Upper lobe of right lung (tissue), 1 donor: ENCODE results near the gene ZNF599. TPM values are rescaled to one million over a fixed set of nuclear protein-coding genes. Genes with fewer than 3 reads are reported as not detected.

Experiments
- ATAC-seq: fragments of 200-7000 bp; cut with Tn5 transposase; one replicate; pipeline ENCODE4 v1.9.1; 2020; ENCODE audit warnings: mild to moderate bottlenecking, moderate library complexity
- DNase-seq: peaks from one replicate; pipeline ENCODE4 v3.0.0-alpha.2; 2020
- H3K27ac ChIP-seq: fragments of 200-600 bp; one replicate; pipeline ENCODE4 v1.8.0; 2022
- H3K27me3 ChIP-seq: fragments of 200-600 bp; one replicate; pipeline ENCODE4 v1.8.0; 2022; ENCODE audit warnings: mild to moderate bottlenecking
- H3K36me3 ChIP-seq: fragments of 200-600 bp; one replicate; pipeline ENCODE4 v1.8.0; 2022
- H3K4me1 ChIP-seq: fragments of 200-600 bp; one replicate; pipeline ENCODE4 v1.8.0; 2022
- H3K4me3 ChIP-seq: fragments of 200-600 bp; one replicate; pipeline ENCODE4 v1.8.0; 2022; ENCODE audit warnings: mild to moderate bottlenecking
- H3K9me3 ChIP-seq: fragments of 200-600 bp; one replicate; pipeline ENCODE4 v1.8.0; 2022
- intact Hi-C: fragments of 100-400 bp; cut with DNase I; formaldehyde crosslinking; loops from one replicate; pipeline ENCODE4 v1.11.0; 2022
- long read RNA-seq: library from polyadenylated mRNA; unstranded; transcript quantifications from one replicate; pipeline ENCODE4 v2.0.0, GENCODE V29; 2021
- total RNA-seq: library from RNA; stranded (reverse); fragmentation: NEBNext Ultra II Directional; extraction: Animal tissue kit (Norgen Biotek cat#: 25700); gene quantifications from one replicate; pipeline ENCODE4 v1.2.1, GENCODE V29; 2021
- TF ChIP-seq, protein P1 (sequence below): fragments of 200-600 bp; IDR thresholded peaks from one replicate; pipeline ENCODE4 v1.8.0; 2022; ENCODE audit warnings: antibody characterized with exemption
- donor health status: DM: no; HTN: yes; CAD: no; lungs with severe emphysema.

Gene ZNF599
- 4.8 TPM for total RNA-seq
- long read RNA-seq, partial matches to known transcripts: 0 of 3 reads
- long read RNA-seq, other reads (novel, unspliced or antisense): 0 of 3 reads

DNA sequence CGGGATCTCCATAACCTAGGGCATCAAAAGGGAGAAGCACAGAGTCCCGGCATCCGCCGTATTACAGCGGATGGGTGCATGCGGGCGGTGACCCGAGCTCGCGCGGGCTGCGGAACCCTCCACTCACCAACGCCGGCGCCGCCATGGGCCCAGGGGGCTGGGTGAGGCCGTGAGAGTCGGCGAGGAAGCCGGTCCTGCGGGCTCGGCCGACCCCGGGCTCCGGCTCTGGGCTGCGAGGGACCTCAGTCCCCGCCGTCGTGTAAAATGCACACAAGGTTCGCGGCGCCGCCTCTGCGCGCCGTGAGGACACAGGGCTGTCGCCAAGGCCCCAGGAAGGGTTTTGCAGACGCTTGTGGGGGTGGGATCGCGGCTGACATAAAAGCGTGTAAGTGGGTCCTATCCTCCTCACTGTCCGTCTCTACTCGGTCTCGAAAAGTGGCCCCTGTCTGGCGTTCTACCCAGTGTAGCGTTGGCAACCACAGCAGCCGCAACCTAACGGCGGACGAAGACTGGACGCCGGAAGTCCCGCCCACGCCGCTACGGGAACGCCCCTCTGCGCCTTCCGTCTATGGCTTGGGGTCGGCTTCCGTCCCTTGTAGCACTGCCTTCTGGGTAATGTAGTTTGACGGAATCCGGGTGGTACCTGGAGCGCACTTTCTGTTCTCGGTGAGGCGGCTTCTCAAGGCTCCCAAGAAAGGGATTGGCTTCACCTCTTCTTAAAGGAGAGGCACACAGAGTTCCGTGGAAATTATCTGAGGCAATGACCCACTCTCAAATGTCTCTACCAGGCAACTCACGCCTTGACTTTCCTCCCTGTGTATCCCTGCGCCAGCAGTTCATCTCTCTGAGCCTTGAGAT, at the start of gene ZNF599:
Gene ZNF599 (minus strand): TSS at position 519 of the 858 bp plus-strand sequence. CDS start 374 bp downstream, at position 145.
- TF ChIP-seq, protein P1, sequence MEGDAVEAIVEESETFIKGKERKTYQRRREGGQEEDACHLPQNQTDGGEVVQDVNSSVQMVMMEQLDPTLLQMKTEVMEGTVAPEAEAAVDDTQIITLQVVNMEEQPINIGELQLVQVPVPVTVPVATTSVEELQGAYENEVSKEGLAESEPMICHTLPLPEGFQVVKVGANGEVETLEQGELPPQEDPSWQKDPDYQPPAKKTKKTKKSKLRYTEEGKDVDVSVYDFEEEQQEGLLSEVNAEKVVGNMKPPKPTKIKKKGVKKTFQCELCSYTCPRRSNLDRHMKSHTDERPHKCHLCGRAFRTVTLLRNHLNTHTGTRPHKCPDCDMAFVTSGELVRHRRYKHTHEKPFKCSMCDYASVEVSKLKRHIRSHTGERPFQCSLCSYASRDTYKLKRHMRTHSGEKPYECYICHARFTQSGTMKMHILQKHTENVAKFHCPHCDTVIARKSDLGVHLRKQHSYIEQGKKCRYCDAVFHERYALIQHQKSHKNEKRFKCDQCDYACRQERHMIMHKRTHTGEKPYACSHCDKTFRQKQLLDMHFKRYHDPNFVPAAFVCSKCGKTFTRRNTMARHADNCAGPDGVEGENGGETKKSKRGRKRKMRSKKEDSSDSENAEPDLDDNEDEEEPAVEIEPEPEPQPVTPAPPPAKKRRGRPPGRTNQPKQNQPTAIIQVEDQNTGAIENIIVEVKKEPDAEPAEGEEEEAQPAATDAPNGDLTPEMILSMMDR: no peak
- peak within 1 kb of the TSS; percentile 88 for H3K27ac ChIP-seq

DNA sequence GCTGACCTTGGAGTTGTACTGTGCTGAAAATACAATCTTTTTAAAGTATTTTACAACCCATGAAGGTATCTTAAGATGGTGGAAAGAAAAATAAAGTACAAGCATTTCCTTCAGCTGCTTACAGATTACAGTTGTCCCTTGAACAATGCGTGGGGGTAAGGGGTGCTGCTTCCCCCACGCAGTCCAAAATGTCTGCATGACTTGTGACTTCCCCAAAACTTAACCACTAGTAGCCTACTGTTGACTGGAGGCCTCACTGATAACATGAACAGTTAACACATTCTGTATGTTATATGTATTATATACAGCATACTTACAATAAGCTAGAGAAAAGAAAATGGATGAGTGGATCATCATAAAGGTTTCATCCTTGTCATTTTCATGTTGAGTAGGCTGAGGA, 45.3 kb upstream of the ZNF599 start:
- DNase-seq (no peak), ATAC-seq (no peak)
- no peaks in the 10 kb centered on the region for H3K36me3 ChIP-seq
- no peaks in the 10 kb centered on the region for H3K4me1 ChIP-seq
- H3K27me3 ChIP-seq: no peaks in the 10 kb centered on the region
- no peak overlapping the region for H3K27ac ChIP-seq
- TF ChIP-seq, protein P1: no peak
- H3K9me3 ChIP-seq: no peaks in the 10 kb centered on the region
- intact Hi-C loops: no loop called here
- H3K4me3 ChIP-seq: no peak overlapping the region

More for the DNA sequence above, at the start of gene ZNF599:
- intact Hi-C loops: no loop called here
- ATAC-seq (peak; percentile 100), DNase-seq (peak; percentile 96)
- H3K36me3 ChIP-seq: peaks cover 17% of the 10 kb centered on the region
- H3K27me3 ChIP-seq: no peaks in the 10 kb centered on the region
- peak within 1 kb of the TSS; percentile 94 for H3K4me3 ChIP-seq
- peaks cover 10% of the 10 kb centered on the region for H3K4me1 ChIP-seq
- no peaks in the 10 kb centered on the region for H3K9me3 ChIP-seq

DNA sequence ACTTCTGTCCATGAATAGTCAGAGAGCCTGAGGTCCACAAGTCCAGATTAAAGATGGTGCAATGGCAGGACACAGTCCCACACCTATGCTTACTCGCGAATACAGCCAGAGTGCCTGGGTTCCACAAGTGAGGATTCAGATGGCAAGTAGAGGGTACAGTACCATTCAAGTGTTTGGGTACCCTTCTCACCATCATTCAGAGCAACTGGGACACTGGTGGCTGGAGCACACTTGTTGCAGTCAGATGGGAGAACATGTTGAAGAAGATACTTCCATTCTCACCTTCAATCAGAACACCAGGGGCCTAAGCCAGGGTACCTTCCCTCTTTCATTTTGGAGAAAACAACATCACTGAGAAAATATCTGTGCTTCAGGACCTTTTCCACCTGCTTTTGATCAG, 43.7 kb upstream of the ZNF599 start:
- H3K27ac ChIP-seq: no peak overlapping the region
- H3K36me3 ChIP-seq: no peaks in the 10 kb centered on the region
- H3K4me1 ChIP-seq: no peaks in the 10 kb centered on the region
- H3K4me3 ChIP-seq: no peak overlapping the region
- DNase-seq: no peak
- ATAC-seq: no peak
- H3K27me3 ChIP-seq: no peaks in the 10 kb centered on the region
- TF ChIP-seq, protein P1: no peak
- intact Hi-C loops: no loop called here
- no peaks in the 10 kb centered on the region for H3K9me3 ChIP-seq

DNA sequence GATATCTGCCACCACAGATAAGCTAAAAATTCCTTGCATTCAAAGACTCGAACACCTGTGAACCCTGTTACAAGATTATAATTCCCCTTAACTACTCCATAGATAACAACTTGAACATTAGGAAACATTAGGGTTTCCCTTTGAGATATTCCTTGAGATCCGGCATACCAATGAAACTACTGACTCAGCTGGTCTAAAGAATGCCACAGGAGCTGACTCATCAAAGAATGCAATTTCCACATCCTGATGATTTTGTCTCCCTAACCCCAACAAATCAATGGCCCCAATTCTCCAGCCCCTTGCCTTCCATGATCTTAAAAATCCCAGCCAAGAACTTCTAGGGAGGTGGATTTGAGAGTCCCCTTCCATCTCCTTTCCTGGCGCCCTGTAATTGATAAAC, 35.6 kb upstream of the ZNF599 start:
- Histone ChIP-seq H3K27ac (no peak overlapping the region), H3K9me3 (no peaks in the 10 kb centered on the region), H3K4me3 (no peak overlapping the region), H3K4me1 (no peaks in the 10 kb centered on the region), H3K27me3 (no peaks in the 10 kb centered on the region), H3K36me3 (no peaks in the 10 kb centered on the region)
- intact Hi-C loops: no loop called here
- ATAC-seq: no peak
- TF ChIP-seq, protein P1: no peak
- DNase-seq: no peak

DNA sequence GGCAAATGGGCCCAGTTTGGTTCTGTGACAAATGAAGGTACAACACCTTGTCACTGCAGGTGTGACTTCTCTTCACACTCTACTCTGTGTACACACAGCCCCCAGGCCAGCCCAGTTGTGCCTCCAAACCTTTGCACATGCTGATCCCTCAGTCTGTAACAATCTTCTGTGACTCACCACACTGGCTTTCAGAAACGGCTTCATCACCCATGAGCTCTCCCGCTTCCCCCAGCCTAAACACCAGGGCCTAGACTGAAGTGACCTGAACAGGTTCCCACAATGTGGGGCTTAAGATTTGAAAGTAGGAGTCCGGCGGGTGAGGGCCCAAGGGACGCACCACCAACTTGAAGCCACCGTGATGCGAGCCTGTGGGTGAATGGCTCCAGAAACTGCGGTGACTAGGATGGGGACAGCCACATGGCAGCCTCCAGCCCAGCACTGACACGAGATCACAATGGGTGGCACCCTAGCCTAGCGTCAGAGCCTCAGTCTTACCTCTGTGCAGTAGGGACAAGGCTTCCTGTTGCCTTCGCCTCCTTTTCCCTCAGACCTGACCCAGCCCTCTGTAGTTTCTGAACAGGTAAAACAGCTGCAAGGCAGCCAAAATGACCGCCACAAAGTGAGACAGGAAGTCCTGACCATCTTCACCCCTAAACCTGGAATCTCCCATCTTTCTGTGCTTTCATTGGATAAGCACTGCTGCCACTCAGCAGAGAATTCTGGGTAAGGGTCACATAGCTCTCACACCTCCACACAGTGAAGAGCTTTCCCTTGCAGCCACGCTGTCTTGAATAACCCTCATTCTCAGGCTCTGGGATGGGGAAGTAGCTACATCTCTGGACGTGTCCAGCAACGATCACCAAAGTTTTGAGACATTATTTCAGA, 34.2 kb upstream of the ZNF599 start:
- Histone ChIP-seq H3K4me1 (no peaks in the 10 kb centered on the region), H3K9me3 (no peaks in the 10 kb centered on the region), H3K4me3 (no peak overlapping the region), H3K27ac (no peak overlapping the region), H3K27me3 (no peaks in the 10 kb centered on the region), H3K36me3 (no peaks in the 10 kb centered on the region)
- intact Hi-C loops: no loop called here
- TF ChIP-seq, protein P1: no peak
- no peak for ATAC-seq
- no peak for DNase-seq
